Right lobe of liver (tissue), 6 donors: Measurements from ENCODE around the gene LMX1B. TPM values are rescaled to one million over a fixed set of nuclear protein-coding genes. Genes with fewer than 3 reads are reported as not detected.

Source experiments
- ATAC-seq, 4 donors: fragments of 200-7000 bp; cut with Tn5 transposase; one replicate each; pipeline ENCODE4 v1.9.1; 2020; ENCODE audit warnings: mild to moderate bottlenecking in 4 of 4, moderate library complexity in 4 of 4
- DNase-seq, 3 donors: peaks; one replicate each; pipeline ENCODE4 v3.0.0-alpha.2; 2020
- H3K27ac ChIP-seq, 3 donors: fragments of 200-600 bp; one replicate each; pipeline ENCODE4 v1.8.0; 2022
- H3K27me3 ChIP-seq, 2 donors: fragments of 200-600 bp; one replicate each; pipeline ENCODE4 v1.8.0; 2022
- H3K36me3 ChIP-seq, 4 donors: fragments of 200-600 bp; sonication (generic) in 1 of 4; one replicate each; pipeline versions ENCODE4 v1.5.1 to v1.8.0; 2017 to 2022; ENCODE audit warnings: control low read depth in 1 of 4
- H3K4me1 ChIP-seq, 4 donors: fragments of 200-600 bp; sonication (generic) in 1 of 4; one replicate each; pipeline versions ENCODE4 v1.5.1 to v1.8.0; 2017 to 2022; ENCODE audit warnings: control low read depth in 1 of 4
- H3K4me3 ChIP-seq, 3 donors: fragments of 200-600 bp; one replicate each; pipeline ENCODE4 v1.8.0; 2022
- H3K9me3 ChIP-seq, 4 donors: fragments of 200-600 bp; sonication (generic) in 1 of 4; one replicate each; pipeline versions ENCODE4 v1.5.1 to v1.8.0; 2017 to 2022; ENCODE audit warnings: control low read depth in 1 of 4
- POLR2A ChIP-seq: fragments of 450-650 bp; IDR thresholded peaks from one replicate; pipeline ENCODE4 v1.6.1; 2017; ENCODE audit warnings: antibody characterized with exemption, mild to moderate bottlenecking
- WGBS: methylation state at CpG from one replicate; pipeline ENCODE4 v1.1.6; 2018; ENCODE audit warnings: low coverage, low lambda C conversion rate; ENCODE audit not compliant: insufficient coverage; ENCODE audit errors: missing lambda C conversion rate; 5-methylcytosine and 5-hydroxymethylcytosine counted together
- intact Hi-C, 2 donors: fragments of 100-400 bp; cut with DNase I; formaldehyde crosslinking; loops; one replicate each; pipeline versions ENCODE4 v1.11.2 to v1.14.1; 2022
- total RNA-seq, 6 experiments: library from RNA; depleted of rRNA in 2 of 6; stranded (reverse); fragments of >200 nt in 2 of 6; fragmentation: NEBNext Ultra II Directional in 3 of 6; extraction: Animal tissue kit (Norgen Biotek cat#: 25700) in 3 of 6; gene quantifications; one replicate each; pipeline versions ENCODE4 v1.1.0 to v1.2.4, GENCODE V29; 2016 to 2023
- TF ChIP-seq, protein P1 (sequence below), 4 donors: fragments of 200-600 bp in 3 of 4; fragments of 450-650 bp in 1 of 4; IDR thresholded peaks; one replicate each; pipeline versions ENCODE4 v1.5.1 to v1.8.0; 2016 to 2022; ENCODE audit warnings: antibody characterized with exemption in 4 of 4, mild to moderate bottlenecking in 2 of 4
- donor health status: DM: no; HTN: yes; CAD: no.
- donor health status: DM: no; HTN: no; CAD: no.
- donor health status: DM: no; HTN: no; CAD: no.
- donor health status: DM: no; HTN: yes; CAD: no.
- donor health status: DM: no; HTN: yes; CAD: no.

The LMX1B gene
- total RNA-seq, 6 experiments from 2014 or later, result not detected

DNA sequence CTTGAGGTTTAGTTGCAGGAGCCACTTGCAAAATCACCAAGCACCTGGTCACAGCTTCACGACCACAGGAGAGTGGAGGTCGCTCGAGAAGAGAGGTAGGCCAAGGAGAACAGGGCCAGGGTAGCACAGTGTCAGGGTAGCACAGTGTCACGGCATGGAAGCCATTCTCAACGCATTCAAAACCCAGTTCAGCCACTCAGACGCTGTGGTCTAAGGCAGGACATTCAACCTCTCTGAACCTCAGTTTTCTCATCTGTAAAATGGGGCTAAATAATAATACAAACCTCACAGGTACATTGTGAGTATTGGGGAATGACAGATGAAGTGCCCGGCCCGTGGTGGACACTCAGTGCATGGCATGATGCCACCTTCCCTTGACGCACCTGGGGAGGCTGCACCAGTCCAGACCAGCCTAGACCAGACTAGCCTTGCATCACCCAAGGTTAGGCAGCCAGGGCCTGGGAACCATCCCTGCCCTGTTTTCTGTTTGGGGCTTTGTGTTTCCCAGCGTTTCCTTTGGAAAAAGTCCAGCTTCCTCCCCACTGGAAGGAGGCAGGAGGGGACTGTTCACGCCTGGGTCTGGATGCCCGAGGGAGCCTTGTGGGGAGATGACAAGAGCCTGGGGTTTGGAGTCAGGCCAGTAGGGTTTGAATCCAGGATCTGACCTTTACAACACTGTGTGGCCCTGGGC is 7.8 kb upstream of the LMX1B start:
- intact Hi-C loops, result no loop called here
- Histone ChIP-seq H3K9me3 (no peaks in the 10 kb centered on the region), H3K4me3 (no peak overlapping the region), H3K27me3 (peaks cover 0 to 17% of the 10 kb centered on the region in 2 donors), H3K27ac (no peak overlapping the region), H3K4me1 (no peaks in the 10 kb centered on the region), H3K36me3 (no peaks in the 10 kb centered on the region)
- 31% methylated on average over 3 of the region's 12 CpGs for WGBS
- TF ChIP-seq, protein P1, sequence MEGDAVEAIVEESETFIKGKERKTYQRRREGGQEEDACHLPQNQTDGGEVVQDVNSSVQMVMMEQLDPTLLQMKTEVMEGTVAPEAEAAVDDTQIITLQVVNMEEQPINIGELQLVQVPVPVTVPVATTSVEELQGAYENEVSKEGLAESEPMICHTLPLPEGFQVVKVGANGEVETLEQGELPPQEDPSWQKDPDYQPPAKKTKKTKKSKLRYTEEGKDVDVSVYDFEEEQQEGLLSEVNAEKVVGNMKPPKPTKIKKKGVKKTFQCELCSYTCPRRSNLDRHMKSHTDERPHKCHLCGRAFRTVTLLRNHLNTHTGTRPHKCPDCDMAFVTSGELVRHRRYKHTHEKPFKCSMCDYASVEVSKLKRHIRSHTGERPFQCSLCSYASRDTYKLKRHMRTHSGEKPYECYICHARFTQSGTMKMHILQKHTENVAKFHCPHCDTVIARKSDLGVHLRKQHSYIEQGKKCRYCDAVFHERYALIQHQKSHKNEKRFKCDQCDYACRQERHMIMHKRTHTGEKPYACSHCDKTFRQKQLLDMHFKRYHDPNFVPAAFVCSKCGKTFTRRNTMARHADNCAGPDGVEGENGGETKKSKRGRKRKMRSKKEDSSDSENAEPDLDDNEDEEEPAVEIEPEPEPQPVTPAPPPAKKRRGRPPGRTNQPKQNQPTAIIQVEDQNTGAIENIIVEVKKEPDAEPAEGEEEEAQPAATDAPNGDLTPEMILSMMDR (IDR thresholded peaks at IDR 0.05), result no peak
- no peak for TF ChIP-seq POLR2A
- DNase-seq (no peak), ATAC-seq (no peak)

DNA sequence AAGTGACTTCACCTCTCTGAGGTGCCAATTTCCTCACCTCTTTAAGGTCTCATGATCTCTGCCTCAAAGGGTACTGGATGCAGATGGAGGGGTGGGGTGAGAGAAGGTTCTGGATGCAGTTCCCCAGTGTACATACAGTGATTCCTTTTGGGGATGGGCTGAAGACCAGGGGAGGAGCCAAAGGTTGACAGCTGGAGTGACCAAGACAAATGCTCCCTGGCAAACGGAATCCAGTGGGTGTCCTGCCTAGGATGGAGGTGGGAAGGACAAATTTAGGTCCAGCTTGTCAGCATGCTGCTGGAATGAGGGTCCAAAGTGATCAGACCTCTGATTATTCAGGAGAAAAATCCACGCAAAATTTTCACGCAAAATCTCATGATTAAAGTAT is 7.3 kb upstream of the LMX1B start:
- Histone ChIP-seq H3K27me3 (peaks cover 0 to 21% of the 10 kb centered on the region in 2 donors), H3K9me3 (no peaks in the 10 kb centered on the region), H3K36me3 (no peaks in the 10 kb centered on the region), H3K4me3 (no peak overlapping the region), H3K4me1 (peaks cover 0 to 4% (median under 1%) of the 10 kb centered on the region in 4 donors), H3K27ac (no peak overlapping the region)
- TF ChIP-seq, protein P1 (IDR thresholded peaks at IDR 0.05), result no peak
- TF ChIP-seq POLR2A, result no peak
- no peak for ATAC-seq
- WGBS, result 19% methylated on average over 3 of the region's 3 CpGs
- intact Hi-C loops, result no loop called here
- no peak for DNase-seq

DNA sequence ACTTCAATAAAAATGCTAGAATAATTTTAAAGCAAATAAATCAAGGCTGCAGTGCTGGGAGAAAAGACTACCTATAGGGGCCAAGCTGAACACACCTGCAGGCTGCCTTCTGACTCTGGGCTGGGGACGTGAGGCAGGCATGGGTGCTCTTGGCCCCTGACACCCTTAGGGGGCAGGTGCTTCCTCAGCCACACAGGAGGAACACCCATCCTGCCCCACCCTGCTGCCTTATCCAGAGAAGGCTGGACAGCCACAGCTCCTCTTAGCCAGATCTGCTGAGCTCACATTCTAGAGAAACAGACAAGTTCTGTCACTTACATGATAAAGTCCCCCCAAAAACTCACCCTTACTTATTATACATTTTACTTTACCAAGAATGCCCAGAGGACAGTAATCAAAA is 6.6 kb upstream of the LMX1B start:
- peaks cover 0 to 6% (median 2%) of the 10 kb centered on the region in 4 donors for H3K4me1 ChIP-seq
- no peak overlapping the region for H3K27ac ChIP-seq
- no peak for ATAC-seq
- TF ChIP-seq POLR2A, result no peak
- TF ChIP-seq, protein P1 (IDR thresholded peaks at IDR 0.05), result no peak
- intact Hi-C loops, result no loop called here
- no peak overlapping the region for H3K4me3 ChIP-seq
- DNase-seq, result no peak
- H3K36me3 ChIP-seq, result no peaks in the 10 kb centered on the region
- H3K27me3 ChIP-seq, result peaks cover 0 to 21% of the 10 kb centered on the region in 2 donors
- 0% methylated on average over 1 of the region's 1 CpG for WGBS
- no peaks in the 10 kb centered on the region for H3K9me3 ChIP-seq

DNA sequence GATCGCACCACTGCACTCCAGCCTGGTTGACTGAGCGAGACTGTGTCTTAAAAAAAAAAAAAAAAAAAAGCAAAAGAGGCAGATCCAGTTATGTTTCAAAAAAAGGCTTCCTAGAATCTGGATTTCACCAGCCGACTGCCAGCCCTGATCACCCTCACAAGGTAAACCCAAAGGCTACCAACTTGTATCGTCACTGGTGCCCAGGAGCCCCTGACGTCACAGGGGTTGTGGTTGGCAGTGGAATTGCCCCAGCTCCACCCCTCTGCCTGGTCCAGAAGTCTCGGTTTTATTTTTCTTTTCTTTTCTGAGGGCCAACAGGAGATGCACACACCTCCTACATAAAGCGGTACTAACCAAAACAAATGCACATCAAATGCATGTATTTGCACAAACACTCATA is 6.0 kb upstream of the LMX1B start:
- WGBS, result 56% methylated on average over 6 of the region's 7 CpGs
- peaks cover 0 to 12% (median 2%) of the 10 kb centered on the region in 4 donors for H3K4me1 ChIP-seq
- H3K4me3 ChIP-seq, result no peak overlapping the region
- DNase-seq, result no peak
- no peak overlapping the region for H3K27ac ChIP-seq
- peaks cover 0 to 28% of the 10 kb centered on the region in 2 donors for H3K27me3 ChIP-seq
- H3K36me3 ChIP-seq, result no peaks in the 10 kb centered on the region
- no peaks in the 10 kb centered on the region for H3K9me3 ChIP-seq
- intact Hi-C loops, result no loop called here
- ATAC-seq, result no peak
- no peak for TF ChIP-seq POLR2A
- TF ChIP-seq, protein P1 (IDR thresholded peaks at IDR 0.05), result no peak
